ENCODE measurements around the gene PTK6. TPM values are rescaled to one million over a fixed set of nuclear protein-coding genes. Genes with fewer than 3 reads are reported as not detected.

PTK6 gene
- total RNA-seq, 1 donor from 2014 or later, result 0.10 TPM

DNA sequence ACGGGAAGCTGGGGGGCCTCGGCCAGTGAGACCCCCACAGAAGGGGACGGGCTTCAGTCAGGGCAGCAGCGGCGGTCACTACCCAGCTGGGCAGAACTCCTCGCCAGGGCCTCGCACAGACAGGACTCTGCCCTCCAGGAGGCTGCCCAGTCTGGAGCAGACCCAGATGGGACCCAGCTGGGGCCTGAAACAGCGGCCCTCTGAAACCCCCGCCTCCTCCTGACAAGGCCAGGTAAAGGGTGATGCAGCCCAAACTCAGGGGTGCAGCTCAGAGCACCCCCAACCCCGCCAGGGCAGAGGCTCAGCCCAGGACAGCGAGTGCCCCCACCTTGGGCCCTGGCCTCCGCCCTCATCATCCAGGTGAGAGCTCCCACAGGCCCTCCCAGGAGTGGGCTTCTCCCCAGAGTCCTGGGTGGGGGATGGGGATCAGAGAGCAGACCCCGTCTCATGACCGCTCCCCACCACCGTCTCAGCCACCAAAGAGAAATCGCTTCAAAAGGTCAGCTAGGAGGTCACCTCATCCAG is 40.5 kb downstream of the PTK6 start:
- DNase-seq (ENCODE audit: low spot score), result no peak

GRCh38 chr20:63495741-63496595 is 41.2 kb downstream of the PTK6 start:
- DNase-seq (ENCODE audit: low spot score), result no peak

GRCh38 chr20:63495167-63495720 is 41.9 kb downstream of the PTK6 start:
- no peak for DNase-seq (ENCODE audit: low spot score)

GRCh38 chr20:63494420-63495166 is 42.6 kb downstream of the PTK6 start:
- DNase-seq (ENCODE audit: low spot score), result no peak

DNA sequence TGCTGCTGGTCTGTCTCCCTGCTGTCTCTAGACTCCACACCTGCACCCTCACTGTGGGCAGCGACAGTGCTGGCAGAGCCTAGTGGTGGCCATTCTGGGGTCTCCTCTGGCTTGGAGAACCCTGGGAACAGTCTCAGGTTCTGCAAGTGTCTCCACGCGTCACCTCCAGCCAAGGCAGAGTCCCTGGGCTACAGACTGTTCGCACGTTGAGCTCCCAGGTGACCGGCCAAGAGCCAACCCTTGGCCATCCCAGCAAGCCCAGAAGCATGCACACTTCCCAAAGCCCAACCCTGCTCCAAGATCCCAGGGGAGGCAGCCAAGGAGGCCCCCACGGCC is 43.1 kb downstream of the PTK6 start:
- no peak for DNase-seq (ENCODE audit: low spot score)

DNA sequence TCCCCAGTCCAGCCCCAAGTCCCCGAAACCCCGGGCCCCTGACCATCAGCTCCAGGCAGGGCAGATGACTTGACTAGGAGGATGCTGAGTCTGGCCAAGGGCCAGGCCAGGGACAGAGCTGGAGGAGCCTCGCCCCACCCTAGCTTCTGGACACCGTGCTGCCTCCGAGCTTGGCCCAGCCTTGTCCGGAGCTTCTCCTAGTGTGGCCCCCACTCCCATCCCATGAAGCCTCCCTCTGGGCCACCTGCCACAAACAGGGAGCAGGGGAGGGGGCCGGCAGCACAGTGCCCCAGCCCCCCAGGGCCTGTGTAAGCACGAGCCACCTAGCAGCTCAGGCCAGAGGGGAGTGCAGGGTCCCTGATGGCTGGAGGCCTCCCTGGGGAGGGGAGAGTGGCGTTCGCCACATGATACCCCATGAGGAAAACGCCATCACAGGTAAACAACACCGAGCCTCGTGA is 43.6 kb downstream of the PTK6 start:
- no peak for DNase-seq (ENCODE audit: low spot score)

DNA sequence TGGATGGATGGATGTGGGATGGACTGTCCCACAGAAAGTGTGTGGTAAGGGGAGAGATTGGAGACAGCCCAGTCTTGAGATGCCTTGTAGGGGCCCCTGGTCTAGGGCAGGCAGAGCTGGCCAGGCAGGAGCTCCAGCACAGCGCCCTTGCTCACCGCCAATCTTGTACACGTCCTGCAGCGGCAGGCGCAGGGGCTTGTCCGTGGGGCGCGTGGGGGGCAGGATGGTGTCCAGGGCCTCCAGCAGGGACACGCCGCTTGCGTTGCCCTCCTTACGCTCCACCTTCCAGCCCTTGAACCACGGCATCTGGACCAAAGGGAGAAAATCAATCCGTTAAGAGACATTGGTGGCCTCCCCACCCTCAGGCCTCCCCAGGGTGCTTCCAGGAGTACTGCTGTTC is 44.2 kb downstream of the PTK6 start:
- no peak for DNase-seq (ENCODE audit: low spot score)

GRCh38 chr20:63492518-63492917 is 44.7 kb downstream of the PTK6 start:
- no peak for DNase-seq (ENCODE audit: low spot score)

- no peak for DNase-seq (ENCODE audit: low spot score)
Measured at GRCh38 chr20:63491635-63492230, 45.4 kb downstream of the PTK6 start.

GRCh38 chr20:63491078-63491477 is 46.1 kb downstream of the PTK6 start:
- no peak for DNase-seq (ENCODE audit: low spot score)

GRCh38 chr20:63490416-63490815 is 46.8 kb downstream of the PTK6 start:
- DNase-seq (ENCODE audit: low spot score), result no peak

DNA sequence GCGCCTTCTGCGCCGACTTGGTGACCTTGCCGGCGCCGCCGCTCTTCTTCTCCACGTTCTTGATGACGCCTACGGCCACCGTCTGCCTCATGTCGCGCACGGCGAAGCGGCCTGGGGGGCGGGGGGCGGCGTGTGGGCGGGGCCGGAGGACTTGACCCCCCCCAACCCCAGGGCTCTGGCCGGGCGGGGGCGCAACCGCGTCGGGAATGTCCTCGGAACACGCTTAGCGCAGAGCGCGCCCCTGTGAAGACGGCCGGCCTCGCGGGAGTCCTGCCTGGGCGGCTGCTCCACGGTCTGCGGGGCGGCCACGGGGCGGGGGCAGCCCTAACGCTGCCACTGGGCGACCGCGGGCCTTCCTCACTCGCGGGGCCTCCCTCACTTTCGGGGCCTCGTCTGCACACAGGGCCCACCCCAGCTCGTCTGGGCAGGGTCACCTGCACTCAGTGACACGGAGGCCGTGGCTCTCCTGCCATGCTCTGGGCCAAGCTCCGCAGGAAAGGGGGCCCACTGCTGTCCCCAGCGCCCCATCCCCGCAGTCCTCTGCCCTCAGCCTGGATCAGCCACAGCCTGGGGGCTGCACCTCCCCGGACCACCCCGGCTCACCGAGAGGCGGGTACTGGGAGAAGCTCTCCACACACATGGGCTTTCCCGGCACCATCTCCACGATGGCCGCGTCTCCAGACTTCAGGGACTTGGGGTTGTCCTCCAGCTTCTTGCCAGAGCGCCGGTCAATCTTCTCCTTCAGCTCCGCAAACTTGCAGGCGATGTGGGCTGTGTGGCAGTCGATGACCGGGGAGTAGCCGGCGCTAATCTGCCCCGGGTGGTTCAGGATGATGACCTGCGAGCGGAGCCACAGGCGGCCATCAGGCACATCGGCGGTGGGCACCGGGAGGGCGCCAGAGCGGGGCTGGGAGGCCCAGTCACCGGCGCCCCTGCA is 48.6 kb downstream of the PTK6 start:
- no peak for DNase-seq (ENCODE audit: low spot score)

DNA sequence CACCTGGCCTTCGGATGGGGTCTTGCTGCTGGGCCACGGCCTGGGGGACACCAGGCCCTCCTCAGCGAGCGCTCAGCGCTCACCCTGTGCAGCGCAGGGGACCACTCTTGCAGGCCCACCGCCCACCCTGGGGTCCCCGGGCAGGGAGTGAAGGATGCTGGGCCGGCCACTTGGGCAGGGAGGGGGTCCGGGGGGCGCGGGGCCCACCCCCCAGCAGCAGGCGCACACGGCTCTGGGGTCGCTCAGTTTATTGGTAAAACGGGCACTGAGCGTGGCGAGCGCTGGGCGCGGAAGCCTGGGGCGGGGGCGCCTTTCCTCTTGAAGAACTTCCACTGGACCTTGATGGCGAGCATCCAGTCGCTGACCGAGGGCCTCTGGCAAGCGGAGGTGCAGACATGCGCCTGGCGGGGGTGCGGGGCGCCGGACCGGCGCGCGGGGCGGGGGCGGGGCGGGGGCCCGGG is 49.4 kb downstream of the PTK6 start:
- no peak for DNase-seq (ENCODE audit: low spot score)

DNA sequence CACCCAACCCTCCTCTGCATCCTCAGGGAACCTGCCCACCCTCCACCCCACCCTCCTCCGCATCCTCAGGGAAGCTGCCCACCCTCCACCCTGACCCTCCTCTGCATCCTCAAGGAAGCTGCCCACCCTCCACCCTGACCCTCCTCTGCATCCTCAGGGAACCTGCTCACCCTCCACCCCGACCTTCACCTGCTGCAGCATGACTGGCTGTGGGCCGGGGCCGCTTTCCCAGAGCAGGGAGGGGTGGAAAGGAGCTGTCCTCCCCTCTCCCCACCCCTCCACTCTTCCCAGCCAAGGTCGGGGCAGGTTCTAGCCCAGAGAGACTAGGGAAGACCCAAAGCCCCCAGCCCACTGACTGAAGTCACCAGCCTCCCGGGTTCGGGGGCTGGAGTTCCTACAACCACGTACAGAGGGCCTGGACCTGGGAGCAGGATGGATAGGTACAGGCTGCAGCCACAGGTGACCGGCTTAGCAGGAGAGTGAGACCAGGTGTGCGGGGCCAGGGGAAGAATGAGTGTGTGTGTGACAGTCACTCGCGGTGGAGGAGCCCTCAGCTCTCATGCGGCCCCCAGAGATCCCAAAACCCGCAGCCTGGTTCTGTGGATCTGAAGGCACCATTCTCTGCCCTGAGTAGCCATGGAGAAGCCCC is 49.9 kb downstream of the PTK6 start:
- DNase-seq (ENCODE audit: low spot score), result no peak

- DNase-seq (ENCODE audit: low spot score), result no peak
Measured at GRCh38 chr20:63486300-63486855, 50.8 kb downstream of the PTK6 start.

DNA sequence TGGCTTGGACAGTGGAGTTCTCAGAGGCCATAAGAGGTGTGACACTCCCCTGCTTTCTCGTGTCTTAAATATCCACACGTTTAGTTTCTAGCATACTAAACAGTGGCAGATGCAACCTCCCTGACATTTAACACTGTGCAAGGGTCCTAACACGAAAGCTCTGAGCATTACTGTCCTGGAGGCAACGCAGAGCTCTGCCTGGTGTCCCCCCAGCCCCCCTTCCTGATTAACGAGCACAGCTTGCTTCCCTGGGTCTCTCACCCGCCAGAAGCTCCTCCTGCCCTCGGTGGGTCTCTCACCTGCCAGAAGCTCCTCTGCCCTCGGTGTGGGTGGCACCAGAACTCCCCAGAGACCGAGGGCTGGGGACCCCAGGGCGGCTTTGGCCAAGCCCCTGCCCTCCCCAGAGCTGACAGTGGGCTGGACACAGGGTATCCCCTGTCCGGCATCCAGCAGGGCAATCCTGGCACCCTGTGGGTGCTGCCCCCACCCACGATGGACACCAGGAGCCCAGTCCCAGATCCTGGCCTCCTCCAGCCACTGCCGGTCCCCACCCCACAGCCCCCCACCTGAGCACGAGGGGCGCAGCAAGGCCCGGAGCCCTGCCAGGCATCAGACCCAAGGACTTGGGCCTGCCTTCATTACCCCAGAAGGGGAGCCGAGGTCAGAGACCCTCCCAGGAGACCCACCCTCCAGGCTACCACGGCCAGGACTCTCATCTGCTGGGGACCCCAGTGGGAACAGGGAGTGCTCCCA is 52.3 kb downstream of the PTK6 start:
- no peak for DNase-seq (ENCODE audit: low spot score)

DNA sequence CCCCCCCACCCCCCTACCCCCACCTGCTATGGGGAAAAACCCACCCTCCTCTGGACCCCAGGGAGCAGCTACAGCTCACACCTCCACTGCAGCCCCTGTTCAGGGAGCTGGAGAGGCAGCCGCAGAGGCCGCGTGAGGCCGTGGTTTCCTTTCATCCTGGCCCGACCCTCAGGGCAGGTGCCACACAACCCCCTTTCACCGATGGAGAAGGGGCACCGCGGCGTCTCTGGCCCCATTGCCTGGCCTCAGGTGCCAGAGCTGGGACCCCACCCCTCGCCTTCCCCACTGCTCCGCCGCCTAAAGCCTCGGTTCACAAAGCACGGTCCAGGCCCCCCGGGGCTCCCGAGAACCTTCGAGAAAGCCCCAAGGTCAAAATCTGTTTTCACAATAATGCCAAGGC is 52.9 kb downstream of the PTK6 start:
- DNase-seq (ENCODE audit: low spot score), result no peak

GRCh38 chr20:63483834-63484233 is 53.3 kb downstream of the PTK6 start:
- no peak for DNase-seq (ENCODE audit: low spot score)

Data from mesenteric fat pad (tissue), 1 donor.